NCI-H446 (cell line): Measurements from ENCODE around the gene SST.

Source experiments
- DNase-seq, 2 experiments: peaks; one replicate each; lab custom pipeline; 2025; lab: John Stamatoyannopoulos, UW

Gene SST

DNA sequence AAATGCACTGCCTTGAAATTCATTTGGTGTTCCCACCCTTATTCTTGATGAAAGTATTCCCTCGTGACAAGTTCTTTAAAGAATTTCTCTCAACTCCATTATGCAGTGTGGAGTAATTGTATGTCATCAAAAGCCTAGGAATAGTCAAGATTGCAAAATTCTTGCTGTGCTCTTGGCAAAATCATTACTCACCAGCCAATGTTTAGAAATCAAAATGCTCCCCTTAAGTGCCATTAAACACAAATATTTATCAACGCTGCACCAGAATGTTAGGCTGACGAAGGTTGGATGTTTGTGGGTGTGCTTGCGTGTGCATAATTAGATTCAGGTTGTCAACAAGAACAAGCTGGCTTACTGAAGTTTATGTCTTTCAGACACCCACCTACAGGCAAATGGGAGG lies 40.5 kb downstream of the SST start:
- DNase-seq: no peak

DNA sequence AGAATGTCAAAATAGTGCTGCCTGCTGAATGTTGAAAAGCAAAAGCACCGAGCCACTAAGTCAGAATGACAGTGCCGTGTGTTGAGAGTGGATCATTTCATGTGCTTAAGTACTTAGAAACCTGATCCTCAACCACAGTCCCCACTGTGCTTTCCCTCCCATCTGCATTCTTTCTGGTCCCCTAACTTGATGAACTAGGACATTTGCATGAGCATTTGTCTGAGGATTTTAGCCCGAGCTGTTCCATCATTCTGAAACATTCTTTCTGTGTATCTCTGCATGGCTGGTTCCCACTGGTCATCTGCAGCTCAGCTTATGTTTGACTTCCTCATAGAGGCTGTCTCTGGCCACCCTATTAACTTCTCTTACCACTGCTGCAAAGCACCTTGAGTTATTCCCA lies 42.0 kb downstream of the SST start:
- DNase-seq: no peak

- DNase-seq: no peak
Observed at GRCh38 chr3:187626581-187626980, 43.6 kb downstream of the SST start.

- DNase-seq: no peak
Observed at GRCh38 chr3:187624588-187624987, 45.6 kb downstream of the SST start.

DNA sequence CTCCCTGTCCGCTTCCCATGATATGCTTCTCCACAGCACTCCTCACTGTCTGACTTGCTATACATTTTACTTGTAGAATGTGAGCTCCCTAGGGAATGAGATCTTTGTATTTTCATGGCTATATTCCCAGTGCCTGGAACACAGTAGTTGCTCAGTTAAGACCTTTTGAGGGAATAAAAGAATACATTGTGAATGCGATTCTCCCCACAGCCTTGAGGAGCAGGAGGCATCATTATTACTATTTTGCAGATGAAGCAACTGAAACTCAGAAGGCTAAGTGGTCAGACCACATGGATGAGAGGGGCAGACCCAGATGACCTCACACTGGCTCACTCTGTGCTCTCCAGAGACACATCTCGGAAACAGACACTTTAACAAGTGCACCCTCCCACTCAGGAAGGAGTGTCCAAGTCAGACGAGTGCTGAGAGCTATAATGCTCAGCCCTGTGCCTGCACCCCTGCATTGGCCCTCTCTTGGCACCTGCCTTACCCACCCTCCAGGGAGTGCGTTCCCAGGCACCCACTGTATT lies 46.8 kb downstream of the SST start:
- DNase-seq: no peak

DNA sequence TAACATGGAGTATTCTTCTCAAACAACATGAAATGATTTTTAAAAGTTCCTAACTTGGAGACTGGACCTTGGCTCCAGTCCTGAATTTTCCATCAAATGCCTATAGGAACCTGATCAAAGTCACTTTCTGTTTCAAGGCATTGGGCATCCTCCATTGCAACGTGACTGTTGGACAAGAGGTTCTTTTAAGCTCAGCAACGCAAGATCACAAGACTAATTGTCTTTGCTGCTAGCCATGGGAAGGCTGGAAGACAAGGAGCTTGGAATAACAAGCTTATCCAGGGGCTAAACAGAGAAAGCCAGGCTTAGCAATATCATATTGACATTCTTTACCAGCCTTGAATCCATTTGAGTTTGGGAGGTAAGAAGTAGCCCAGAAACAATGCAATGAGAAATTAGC lies 48.3 kb downstream of the SST start:
- no peak for DNase-seq

DNA sequence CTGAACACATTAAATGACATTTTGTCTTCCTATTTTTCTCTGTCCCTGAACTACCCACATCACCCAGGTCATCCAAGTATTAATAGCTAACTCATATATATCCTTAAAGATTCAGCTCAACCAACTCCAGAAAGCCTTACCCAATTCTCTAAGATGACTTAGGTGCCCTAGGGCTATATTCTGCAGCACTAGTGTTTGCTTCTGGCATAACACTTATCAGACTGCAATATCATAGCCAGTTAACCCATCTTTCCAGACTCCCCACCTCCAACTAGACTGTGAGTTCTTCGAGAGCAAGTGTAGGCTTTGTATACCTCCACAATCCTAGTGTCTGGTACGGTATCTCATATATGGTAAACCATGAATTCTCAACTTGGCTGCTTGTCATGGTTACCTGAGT lies 50.7 kb downstream of the SST start:
- DNase-seq: no peak
